HL-60/S4 (cell line): ENCODE data around the gene CDYL2.
"Not testable (repeated sequence)": the region's sequence is repeated elsewhere in the genome, so short reads cannot be mapped to it uniquely, and the experiment has no call there.

Experiments used
- in situ Hi-C: fragments of 300-500 bp; cut with MboI; formaldehyde crosslinking; loops from 2 replicates; pipeline ENCODE4 v1.14.3; 2022; ENCODE audit warnings: low sequenced_read_pairs

Gene CDYL2, protein sequence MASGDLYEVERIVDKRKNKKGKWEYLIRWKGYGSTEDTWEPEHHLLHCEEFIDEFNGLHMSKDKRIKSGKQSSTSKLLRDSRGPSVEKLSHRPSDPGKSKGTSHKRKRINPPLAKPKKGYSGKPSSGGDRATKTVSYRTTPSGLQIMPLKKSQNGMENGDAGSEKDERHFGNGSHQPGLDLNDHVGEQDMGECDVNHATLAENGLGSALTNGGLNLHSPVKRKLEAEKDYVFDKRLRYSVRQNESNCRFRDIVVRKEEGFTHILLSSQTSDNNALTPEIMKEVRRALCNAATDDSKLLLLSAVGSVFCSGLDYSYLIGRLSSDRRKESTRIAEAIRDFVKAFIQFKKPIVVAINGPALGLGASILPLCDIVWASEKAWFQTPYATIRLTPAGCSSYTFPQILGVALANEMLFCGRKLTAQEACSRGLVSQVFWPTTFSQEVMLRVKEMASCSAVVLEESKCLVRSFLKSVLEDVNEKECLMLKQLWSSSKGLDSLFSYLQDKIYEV

DNA sequence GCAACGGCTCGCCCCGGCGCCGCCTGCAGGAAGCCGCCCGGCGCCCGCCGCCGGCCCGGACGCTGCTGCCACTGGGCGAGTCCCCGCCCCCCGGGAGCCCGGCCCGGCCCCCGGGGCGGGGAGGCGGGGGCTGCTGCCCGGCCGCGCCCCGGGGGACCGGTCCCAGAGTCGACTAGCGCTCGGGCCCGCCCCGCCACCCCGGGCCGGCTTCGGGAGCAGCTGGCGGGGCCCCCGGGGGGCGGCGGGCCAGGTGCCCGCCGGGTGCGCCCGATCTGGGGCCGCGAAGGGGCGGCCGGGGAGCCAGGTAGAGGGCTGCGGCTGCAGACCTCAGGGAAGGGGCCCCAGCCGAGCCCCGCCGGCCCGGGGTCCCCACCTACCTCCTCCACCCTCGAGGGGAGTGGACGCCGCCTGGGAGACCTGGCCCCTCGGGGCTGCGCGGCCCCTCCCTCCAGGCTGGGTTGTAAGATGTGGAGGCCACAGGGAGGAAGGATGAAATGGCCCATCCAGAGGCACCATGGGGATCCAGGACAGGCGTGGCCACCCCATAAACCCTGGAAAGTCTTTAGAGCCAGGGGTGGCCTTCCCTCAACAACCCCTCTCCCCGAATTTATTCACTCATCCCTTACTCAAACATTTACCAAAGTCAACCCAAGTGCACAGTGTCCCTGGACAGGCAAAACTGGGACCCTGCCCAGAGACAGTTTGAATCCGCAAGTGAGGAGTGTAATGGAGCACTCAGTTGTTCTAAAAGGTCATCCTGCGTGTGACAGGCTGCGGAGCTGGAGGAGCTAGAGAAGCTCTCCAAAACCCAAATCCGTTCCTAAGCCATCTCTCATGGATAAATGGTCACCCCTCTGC lies at the start of gene CDYL2:
Gene CDYL2 (minus strand): TSS at position 73 of the 858 bp plus-strand sequence. CDS start 425 bp downstream, outside the sequence.
- in situ Hi-C loops = no loop called here

DNA sequence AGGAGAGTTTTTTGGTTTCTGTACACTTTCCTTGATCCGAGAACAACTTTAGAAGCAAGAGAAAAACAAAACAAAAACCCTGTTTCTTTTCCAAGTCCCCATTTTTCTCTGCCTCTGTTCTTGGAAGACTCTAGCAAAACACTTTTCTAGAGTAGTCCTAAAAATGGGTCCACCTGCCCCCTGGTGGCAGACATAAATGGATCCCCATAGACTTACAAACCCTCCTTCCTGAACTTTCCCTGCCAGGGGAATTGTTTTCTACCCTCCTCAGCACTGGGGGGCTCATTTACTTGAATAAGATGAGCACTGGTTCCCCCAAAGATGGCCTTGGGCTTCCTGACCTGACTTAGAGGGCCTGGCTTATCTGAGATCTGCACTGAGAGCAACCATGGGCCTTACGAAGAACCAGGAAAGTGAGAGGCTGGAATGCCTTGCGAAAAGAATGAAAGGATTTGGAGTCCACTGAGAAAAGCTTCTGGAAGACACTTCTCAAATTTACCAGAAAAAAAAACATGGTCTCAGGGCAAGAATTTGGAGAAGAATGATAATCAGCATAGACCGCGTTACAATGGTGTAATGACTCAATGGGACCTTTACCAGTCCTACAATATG lies 48.0 kb upstream of the CDYL2 start:
- in situ Hi-C loops = no loop called here

DNA sequence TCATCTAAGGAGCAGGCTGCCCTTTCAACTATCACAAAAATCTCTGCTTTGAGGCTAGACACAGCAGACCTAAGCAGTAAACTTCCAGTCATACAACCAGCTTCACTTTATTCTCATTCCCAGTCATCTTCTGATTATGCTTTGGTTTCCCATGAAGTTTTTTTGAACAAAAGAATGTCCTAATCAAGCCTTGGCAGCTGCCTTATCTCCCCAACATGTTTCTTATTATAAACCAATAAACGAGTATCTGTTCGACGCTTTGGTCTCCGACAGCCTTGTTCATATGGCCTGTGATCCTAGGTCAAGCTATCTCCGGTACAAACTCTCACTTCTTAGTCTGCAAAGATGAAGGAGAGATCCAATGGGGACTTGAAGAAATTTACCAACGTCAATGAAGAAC lies 47.4 kb upstream of the CDYL2 start:
- in situ Hi-C loops = no loop called here

DNA sequence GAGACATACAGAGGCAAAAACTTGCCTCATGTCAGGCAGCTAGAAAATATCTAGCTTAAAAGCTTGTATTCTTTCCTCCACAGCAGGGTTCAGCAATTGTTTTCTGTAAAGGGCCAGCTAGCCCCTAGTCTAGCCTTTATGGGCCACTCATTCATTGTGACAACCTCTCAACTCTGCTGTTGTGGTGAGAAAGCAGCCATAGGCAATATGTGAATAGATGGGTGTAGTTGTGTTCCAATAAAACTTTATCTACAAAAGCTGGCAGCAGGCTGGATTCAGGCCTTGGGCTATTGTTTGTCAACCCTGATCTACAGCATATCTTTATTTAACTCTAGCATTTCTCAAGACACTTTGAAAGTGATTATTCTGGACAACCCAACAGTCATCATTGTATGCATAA lies 46.4 kb upstream of the CDYL2 start:
- in situ Hi-C loops = no loop called here

DNA sequence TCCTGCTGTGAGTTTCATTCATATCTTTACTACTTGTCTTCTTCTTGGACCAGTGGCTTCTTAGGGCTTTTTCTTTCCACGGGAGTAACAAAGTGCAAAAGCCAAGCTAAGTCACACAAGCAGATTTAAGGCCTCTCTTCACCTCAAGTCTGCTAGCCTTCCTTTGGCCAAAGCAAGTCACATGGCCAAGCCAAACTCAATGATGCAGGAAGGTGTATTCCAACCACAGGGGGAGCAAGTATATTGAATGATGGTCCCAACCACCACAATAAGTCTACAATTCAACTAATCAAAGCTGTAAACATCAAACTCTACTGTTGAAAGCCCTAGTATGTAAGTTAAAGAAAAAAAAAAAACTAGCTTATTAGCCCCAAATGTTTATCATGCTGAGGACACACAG lies 44.5 kb upstream of the CDYL2 start:
- in situ Hi-C loops = no loop called here

DNA sequence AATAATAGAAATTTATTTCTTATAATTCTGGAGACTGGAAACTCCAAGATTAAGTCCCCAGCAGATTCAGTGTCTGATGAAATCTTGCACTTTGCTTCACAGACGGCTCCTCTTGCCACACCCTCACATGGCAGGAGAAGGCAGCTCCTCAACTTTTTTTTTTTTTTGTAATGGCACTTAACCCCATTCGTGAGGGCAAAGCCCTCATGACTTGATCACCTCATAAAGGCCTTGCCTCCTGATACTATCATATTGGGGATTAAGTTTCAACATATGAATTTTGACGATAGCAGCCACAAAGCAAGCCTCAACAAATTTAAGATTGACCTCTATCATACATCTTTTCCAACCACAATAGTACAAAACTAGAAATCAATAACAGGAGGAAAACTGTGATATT lies 42.3 kb upstream of the CDYL2 start:
- in situ Hi-C loops = no loop called here

DNA sequence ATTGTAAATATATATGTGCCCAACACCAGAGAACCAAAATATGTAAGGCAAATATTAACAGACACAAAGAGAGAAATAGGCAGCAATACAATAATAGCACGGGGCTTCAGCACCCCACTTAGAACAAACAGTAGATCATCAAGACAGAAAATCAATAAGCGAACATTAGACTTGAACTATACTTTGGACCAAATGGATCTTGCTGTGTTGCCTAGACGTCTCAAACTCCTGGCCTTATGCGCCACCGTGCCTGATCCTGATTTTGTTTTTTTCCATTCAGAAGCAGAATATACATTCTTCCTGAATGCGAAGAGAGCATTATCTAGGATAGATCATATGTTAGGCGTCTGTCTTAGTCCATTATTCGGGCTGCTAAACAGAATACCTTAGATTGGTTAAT lies 41.9 kb upstream of the CDYL2 start:
- in situ Hi-C loops = no loop called here

DNA sequence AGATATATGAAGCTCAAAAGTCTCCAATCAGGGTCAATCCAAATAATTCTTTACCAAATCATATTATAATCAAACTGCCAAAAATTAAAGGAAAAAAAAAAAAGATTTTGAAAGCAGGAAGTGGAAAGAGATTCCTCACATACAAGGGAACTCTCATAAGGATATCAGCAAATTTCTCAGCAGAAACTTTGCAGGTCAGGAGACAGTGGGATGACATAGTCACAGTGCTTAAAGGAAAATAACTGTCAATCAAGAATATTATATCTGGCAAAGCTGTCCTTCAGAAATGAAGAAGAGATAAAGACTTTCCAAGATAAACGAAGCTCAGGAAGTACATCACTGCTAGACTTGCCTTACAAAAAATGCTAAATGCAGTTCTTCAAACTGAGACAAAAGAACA lies 40.0 kb upstream of the CDYL2 start:
- in situ Hi-C loops = no loop called here

DNA sequence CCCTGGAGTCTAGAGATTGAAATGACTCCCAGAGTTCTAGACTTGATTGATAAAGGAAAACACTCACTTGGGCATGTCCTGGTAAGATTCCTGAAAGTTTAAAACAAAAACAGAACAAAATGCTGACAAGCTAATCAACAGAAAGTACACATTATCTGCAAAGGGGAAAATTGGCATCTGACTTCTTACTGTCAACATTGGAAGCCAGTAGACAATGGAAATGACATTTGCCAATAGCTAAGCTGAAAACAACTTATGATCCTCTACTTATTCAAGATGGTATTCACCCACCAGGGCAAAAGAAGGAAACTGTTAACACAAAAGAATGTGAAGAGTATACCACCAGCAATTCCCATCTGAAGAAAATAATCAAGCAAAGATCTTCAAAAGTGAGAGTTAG lies 36.8 kb upstream of the CDYL2 start:
- in situ Hi-C loops = no loop called here

DNA sequence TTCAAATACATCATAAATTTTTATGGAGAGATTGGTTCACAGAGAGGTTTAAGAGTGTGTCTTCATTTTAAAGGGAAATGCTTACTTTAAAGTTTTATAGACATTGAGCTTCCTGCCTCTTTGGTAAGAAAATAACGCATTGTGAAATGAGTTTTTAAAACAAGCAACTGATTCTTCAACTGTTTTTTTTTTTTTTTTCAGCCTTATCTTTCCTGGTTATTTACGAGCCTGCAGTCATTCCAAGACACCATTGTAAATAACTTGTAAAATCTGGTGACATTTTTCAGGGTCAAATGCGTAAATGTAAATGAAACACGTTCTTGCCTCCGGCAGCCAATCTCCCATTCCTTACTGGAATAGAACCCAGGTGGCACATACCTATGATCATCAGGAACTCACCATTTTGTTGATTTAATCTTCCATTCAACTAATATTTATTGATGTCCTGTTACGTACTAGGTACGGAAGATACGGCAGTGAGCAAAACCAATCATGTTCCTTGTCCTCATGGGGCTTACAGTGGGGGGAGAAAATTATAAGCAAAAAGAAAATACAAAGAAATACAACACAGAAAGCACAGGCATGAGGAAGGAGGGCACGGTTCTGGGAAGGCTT lies 33.2 kb upstream of the CDYL2 start:
- in situ Hi-C loops = no loop called here

DNA sequence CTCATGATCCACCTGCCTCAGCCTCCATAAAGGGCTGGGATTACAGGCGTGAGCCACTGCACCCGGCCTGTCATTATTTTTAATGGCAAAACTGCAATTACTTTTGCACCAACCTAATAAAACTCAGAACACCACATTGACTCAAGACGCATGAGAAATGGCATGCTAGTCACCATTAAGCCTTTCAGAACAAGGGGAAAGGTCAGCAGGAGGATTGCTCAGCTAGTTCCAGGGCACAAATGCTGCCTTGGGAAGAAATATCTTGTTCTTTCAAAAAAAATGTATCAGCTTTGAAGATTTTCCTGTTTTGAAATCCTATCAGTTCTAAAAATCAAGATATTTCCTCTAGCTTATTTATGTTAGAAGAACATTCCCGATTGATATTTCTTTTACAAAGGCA lies 32.4 kb upstream of the CDYL2 start:
- in situ Hi-C loops = no loop called here

DNA sequence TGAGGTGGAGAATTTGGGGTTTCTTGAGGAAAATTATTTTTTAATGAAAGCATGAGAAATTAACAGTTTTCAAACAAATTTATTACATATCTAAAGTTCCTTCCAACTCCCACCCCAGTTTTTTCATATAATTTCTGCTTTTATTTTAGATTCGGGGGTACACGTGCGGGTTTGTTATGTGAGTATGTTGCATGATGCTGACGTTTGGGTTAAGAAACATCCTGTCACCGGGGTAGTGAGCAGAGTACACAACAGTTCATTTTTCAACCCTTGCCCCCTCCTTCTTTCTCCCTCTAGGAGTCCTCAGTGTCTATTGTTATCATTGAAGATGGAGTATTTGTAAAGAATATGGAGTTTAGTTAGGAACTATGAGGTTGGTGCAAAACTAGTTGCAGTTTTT lies 31.8 kb upstream of the CDYL2 start:
- in situ Hi-C loops = no loop called here

DNA sequence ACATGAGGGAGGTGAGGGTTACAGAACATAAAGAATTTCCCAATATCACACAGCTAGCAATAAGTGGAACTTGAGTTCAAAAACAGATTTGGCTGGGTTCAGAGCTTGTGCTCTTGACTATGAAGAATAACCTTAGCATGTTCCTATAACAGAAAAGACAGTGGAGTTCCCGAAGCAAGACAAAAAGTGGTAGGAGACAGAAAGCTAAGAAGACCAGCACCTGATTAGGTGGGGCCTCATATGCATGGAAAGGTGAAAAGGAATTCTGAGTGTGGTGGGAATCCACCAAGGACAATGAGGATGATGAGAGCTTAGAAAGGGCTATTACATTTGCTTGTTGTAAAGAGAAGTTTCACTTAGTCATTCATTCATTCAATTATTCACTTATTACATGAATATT lies 26.6 kb upstream of the CDYL2 start:
- in situ Hi-C loops = no loop called here

DNA sequence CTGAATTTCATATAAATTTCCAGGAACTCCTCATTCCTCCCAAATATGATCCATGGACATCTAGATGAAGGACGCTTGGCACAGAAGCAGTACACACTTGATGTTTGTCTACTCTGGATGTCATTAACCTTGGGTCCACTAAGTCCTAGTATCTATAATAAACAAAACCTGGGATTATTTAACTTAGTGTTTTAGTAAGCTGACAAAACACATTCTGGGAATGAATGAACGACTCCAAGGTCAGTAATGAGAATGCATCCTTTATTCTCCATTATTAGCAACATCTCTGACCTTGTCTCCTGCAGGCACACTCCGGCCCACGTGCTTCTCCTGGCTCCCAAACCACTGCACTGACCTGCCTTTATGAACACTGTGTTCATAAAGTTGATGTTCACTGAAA lies 24.1 kb upstream of the CDYL2 start:
- in situ Hi-C loops = no loop called here

DNA sequence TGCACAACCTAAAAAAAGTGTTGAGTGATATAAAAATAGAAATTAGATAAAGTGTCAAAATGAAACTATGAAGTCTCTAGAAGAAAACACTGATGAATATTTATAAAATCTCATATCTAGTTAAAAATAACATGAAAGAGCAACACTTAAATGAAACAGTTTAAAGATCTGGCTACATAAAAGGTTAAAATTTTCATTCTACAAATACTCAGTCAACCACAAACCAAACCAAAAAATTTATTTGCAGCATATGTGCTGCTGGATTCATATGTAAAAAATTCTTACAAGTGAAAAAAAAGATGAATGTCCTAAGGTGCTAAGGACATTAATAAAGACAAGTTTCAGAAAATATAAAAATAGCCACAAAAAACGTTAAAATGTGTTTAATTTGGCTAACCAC lies 22.6 kb upstream of the CDYL2 start:
- in situ Hi-C loops = no loop called here

DNA sequence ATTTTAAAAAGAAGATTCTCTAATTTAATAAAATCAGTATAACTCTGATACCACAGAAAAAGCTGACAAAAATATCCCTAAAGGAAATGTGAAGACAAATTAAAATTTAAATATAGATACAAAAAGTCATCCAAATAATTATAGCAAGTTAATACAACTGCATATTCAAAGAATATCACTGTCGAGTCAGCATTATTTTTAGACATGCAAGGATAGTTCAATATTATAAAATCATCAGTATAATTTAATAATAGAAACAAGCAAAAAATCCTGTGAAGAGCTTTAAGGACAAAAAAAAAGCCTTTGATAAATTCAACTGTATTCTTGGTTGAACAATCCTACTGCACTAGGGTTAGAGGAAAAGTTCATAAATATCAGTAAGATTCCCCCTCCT lies 21.0 kb upstream of the CDYL2 start:
- in situ Hi-C loops = no loop called here

DNA sequence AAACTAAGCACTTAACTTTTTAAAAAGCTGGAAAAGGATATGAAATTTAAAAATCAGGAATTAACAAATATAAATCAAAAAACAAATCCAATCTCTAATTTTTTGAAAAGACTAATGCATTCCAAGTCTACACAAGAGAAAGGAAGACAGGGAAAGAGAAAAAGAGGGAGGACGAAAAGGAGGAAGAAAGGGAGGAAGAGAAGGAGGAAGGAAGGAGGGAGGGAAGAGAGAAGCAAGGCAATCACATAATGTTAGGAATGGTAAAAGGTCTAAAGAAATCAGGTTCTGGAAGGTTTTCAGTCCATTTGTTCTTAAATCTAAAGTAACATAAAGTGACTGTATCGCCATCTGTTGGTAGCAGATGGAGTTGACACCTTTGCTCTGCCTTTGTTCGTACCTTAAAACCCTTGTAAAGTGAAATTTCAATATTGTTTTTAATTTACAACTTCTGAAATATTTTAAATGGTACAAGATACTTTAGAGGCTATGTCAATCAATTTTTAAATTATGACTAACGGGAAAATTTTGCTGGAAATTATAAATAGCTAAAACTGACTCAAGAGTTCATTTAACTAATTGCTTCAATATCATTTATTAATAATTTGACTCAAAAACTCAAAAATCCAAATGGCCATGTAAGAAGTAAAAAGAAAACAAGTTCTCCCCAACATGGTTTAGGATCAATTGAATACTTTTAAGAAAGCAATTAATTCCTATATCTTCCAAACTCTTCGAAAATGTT lies 20.4 kb upstream of the CDYL2 start:
- in situ Hi-C loops = no loop called here

DNA sequence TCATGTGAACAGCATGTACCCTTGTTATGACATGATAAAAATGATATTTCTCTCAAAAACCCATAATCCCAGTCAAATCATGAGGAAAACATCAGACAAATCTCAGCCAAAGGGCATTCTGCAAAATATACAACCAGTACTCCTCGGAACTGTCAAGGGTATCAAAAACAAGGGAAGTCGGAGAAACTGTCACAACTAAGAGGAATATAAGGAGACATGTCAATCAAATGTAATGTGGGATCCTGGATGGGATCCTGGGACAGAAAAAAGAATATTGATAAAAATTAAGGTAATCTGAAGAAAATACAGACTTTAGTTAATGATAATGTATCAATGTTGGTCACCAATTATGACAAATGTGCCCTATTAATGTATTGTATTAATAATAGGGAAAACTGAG lies 15.6 kb upstream of the CDYL2 start:
- in situ Hi-C loops = no loop called here

DNA sequence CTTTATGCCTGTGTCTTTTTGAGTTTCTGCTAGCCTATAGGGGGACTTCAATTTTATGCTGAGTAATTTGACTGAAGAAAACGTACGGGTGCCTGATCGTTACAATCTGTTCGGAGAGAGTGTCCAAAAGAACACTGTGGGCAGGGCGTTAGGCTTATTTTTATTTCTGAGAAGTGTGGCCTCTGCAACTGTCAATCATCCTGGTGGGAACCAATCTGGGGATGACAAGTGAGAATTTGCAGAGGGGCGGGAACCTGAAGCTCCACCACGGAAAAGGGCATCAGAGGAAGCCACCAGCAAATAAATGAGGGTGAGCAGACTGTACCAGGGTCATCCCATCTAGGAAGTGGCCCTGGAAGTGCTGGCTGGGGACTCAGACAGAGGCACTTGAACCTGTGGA lies 12.0 kb upstream of the CDYL2 start:
- in situ Hi-C loops = no loop called here

DNA sequence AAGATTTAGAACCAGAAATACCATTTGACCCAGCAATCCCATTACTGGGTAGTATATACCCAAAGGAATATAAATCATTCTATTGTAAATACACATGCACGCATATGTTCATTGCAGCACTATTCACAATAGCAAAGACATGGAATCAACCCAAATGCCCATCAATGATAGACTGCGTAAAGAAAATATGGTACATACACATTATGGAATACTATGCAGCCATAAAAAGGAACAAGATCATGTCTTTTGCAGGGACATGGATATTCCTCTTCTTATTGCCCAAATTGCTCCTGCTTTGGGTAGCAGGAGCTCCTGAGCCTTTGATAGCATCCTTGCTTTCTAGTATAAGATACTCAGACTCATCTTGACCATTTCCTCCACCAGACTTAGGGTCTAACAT lies 10.9 kb upstream of the CDYL2 start:
- in situ Hi-C loops = not testable (repeated sequence)

DNA sequence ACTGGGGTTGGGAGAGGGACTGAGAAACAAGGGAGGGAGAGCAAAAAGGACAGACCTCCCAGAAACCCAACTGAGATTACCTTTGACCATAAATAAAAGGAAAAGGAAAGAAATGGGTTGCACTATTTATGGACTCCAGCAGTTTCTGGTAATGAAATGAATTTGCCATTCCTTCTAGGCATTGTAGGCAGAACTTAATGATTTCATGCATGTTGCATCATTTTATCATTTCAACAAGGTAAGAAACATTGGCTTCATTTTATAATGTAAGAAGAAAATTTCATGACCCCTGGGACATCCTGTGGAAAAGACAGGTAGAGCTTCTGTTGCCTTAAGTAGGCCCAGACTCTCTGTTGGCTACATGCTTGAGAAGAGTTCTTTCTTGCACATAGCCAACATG lies 8.2 kb upstream of the CDYL2 start:
- in situ Hi-C loops = no loop called here
